Retina (tissue), 1 donor: ENCODE results near the gene PMVK.

Experiments
- DNase-seq: peaks from one replicate; pipeline ENCODE4 v3.0.0-alpha.2; 2016

Gene PMVK

DNA sequence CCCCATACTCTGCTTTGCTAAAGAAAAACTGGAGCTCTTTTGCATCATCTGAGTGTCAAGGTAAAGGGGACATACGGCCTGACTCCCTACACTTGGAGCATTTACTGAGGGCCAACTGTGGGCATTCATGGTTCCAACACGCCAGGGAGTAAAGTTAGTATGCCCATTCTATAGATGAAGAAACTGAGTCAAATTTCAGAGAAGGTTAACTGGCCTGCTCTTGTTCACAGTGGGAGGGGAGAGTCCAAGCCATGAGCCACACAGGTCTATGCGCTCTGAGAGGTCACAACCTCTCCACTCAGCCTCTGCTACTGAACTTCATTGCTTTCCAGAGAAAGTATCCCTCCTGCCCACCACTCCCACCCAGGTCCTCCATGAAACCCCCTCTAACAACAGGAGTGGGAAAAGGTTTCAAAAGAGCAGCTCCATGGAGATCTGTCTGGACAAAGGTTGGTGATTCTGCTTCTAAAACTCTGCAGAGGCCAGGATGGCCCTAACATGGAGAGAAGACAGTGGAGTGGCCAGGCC, 59.6 kb downstream of the PMVK start:
- DNase-seq: no peak
